A549 (cell line): Measurements from ENCODE around the gene SLC6A6.

ENCODE experiments used
- EP300 ChIP-seq, 2 experiments: fragments of >200 bp; sonication (Bioruptor Twin); formaldehyde crosslinking; IDR thresholded peaks; 2 replicates in 1 of 2; 3 replicates in 1 of 2; pipeline ENCODE4 v1.6.1; 2016 to 2017
- FOSL2 ChIP-seq, 2 experiments: fragments of 450-650 bp in 1 of 2; fragments of >200 bp in 1 of 2; sonication (Bioruptor Twin) in 1 of 2; formaldehyde crosslinking; IDR thresholded peaks; 2 replicates each; pipeline versions ENCODE4 v1.5.0 to v1.6.1; 2016 to 2020; ENCODE audit warnings: mild to moderate bottlenecking in 1 of 2, moderate library complexity in 1 of 2
- HDAC2 ChIP-seq: fragments of 200-600 bp; sonication (generic); IDR thresholded peaks from 2 replicates; pipeline ENCODE4 v1.6.1; 2016
- HEYL ChIP-seq: fragments of 250-450 bp; sonication (Bioruptor Pico); IDR thresholded peaks from 2 replicates; pipeline ENCODE4 v1.8.0; 2021; ENCODE audit warnings: mild to moderate bottlenecking, moderate library complexity
- POLR2A ChIP-seq: IDR thresholded peaks from 2 replicates; pipeline ENCODE4 v1.6.1; 2012; ENCODE audit warnings: mild to moderate bottlenecking, low read length
- TF ChIP-seq, protein P1 (sequence below): fragments of >200 bp; sonication (Bioruptor Twin); formaldehyde crosslinking; IDR thresholded peaks from 3 replicates; pipeline ENCODE4 v1.5.1; 2016
- TF ChIP-seq, protein P2 (sequence below): IDR thresholded peaks from 2 replicates; pipeline ENCODE4 v1.6.1; 2012

DNA sequence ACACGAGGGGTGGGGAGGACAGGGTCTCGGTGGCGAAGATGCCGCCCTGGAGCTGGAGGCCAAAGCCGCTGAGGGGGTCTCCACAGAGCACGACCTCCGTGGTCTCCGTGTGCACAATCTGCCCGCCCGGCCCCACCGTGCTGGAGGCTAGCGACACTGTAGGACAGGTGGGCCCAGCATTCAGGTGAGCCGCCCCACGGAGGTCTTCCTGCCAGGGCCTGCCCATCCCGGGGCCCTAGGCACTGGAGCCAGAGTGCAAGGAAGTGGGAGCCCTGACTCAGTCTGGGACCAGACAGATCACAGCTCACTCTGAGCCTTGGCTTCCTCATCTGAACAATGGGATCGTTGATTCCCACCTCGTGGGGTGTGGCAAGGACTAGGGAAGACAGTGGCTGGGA lies 111.9 kb downstream of the SLC6A6 start:
- TF ChIP-seq, protein P1, sequence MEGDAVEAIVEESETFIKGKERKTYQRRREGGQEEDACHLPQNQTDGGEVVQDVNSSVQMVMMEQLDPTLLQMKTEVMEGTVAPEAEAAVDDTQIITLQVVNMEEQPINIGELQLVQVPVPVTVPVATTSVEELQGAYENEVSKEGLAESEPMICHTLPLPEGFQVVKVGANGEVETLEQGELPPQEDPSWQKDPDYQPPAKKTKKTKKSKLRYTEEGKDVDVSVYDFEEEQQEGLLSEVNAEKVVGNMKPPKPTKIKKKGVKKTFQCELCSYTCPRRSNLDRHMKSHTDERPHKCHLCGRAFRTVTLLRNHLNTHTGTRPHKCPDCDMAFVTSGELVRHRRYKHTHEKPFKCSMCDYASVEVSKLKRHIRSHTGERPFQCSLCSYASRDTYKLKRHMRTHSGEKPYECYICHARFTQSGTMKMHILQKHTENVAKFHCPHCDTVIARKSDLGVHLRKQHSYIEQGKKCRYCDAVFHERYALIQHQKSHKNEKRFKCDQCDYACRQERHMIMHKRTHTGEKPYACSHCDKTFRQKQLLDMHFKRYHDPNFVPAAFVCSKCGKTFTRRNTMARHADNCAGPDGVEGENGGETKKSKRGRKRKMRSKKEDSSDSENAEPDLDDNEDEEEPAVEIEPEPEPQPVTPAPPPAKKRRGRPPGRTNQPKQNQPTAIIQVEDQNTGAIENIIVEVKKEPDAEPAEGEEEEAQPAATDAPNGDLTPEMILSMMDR: no peak
- TF ChIP-seq, protein P2, sequence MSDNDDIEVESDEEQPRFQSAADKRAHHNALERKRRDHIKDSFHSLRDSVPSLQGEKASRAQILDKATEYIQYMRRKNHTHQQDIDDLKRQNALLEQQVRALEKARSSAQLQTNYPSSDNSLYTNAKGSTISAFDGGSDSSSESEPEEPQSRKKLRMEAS: no peak
- TF ChIP-seq HDAC2 (no peak), FOSL2 (IDR thresholded peaks at IDR 0.05) (no peak), FOSL2 (CRISPR knock-in tag; IDR thresholded peaks at IDR 0.05) (no peak), HEYL (CRISPR knock-in tag) (no peak), POLR2A (no peak), EP300 (IDR thresholded peaks at IDR 0.05) (no peak)
